ENCODE results near the gene RAD9A. TPM values are rescaled to one million over a fixed set of nuclear protein-coding genes. Genes with fewer than 3 reads are reported as not detected.

RAD9A gene
- total and polyA plus RNA-seq, 9 of the 15 experiments (the other 6 are each of a cell fraction or from before 2014, with no cell fraction given), result 1.4 to 41.2 (median 16.1) TPM

DNA sequence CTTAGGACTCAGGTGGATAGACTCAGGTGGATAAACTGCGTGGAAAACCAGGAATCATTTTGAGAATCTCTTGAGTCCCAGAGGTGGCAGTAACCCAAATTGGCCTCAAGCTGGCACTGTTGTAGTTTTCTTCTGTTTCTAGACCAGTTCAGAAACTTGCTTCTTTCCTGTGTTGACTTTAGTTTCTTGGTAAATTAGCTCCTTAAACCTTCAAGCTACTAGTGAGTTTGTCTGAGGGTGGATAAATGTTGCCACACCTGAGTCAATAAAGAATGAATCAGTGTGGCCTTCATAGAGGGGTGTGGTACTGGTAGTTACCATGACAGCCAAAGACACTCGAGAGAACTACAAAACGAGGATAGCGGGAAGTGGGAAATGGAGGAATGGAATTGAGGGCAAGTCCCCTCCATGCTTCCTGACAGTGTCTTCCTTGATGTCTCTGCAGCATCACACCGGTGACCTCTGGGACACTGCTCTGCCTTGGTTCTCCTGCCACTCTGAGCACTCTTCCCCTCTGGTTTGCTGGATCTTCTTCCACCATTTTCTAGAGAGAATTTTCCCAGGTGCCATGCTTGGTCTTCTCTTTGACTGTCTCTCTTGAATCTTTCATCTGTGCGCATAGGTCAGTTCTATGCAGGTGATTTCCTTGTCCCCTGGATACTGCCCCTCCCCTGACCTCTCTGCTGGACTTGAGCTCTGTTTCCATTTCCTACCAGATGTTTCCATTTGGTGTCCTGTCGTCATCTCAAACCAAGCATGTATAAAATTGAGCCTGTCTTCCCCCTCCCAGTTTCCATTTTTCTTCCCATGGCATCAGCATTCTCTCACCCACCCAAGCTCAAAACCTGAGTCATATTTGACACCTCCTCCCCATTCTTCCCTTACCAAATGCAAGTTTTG, 45.6 kb upstream of the RAD9A start (continued):
- TF ChIP-seq, protein P1, sequence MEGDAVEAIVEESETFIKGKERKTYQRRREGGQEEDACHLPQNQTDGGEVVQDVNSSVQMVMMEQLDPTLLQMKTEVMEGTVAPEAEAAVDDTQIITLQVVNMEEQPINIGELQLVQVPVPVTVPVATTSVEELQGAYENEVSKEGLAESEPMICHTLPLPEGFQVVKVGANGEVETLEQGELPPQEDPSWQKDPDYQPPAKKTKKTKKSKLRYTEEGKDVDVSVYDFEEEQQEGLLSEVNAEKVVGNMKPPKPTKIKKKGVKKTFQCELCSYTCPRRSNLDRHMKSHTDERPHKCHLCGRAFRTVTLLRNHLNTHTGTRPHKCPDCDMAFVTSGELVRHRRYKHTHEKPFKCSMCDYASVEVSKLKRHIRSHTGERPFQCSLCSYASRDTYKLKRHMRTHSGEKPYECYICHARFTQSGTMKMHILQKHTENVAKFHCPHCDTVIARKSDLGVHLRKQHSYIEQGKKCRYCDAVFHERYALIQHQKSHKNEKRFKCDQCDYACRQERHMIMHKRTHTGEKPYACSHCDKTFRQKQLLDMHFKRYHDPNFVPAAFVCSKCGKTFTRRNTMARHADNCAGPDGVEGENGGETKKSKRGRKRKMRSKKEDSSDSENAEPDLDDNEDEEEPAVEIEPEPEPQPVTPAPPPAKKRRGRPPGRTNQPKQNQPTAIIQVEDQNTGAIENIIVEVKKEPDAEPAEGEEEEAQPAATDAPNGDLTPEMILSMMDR (IDR thresholded peaks at IDR 0.05 in 2 of 3, conservative IDR thresholded peaks at IDR 0.05 in 1 of 3; ENCODE audit: insufficient read depth in 2 of 3, low read depth in 1 of 3, low read length in 3 of 3), result peak; percentile 61 to 83 (median 81)

DNA sequence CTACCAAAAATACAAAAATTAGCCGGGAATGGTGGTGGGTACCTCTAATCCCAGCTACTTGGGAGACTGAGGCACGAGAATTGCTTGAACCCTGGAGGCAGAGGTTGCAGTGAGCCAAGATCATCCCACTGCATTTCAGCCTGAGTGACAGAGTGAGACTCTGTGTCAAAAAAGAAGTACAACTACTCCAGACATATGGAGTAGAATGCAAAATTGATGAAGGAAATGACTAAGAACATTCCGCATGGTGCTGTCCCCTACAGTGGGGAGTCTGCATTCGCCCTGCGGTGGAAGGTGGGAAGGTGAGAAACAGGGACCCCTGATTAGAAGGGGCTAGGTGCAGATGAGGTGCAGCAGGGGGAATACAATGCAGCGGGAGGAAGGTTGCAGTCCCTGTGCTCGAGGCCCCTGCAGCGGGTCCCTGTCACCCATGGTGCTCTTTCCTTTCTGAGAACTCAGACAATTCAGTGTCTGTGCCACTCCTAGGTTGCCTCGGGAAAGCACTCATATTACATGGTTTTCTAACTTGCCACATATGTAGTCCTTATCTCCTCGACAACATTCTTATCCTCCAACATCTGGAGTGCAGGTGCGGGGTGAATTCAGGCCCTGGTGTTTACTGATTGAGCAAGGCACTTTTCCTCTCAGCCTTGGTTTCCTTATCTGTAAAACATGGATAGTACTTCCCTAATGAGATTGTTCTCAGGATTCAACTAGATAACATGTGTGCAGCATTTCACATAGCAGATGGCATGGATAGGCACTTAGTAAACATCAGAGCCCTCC, 43.6 kb upstream of the RAD9A start:
- Histone ChIP-seq H2AFZ (ENCODE audit: low read depth, low read length) (no peak overlapping the region), H3K79me2 (ENCODE audit: control insufficient read depth, insufficient read depth, low read length) (peaks cover 8% of the 10 kb centered on the region), H3K9me3 (replicated peaks; ENCODE audit: control insufficient read depth, insufficient read depth, low read depth, low read length) (no peaks in the 10 kb centered on the region), H3K36me3 (ENCODE audit: control insufficient read depth, insufficient read depth, low read length) (peaks cover 4% of the 10 kb centered on the region; the same call in 1 of the 3 replicates), H3K27ac (ENCODE audit: extremely low read depth, low read depth, low read length) (no peak overlapping the region), H3K9ac (ENCODE audit: insufficient read depth in 1 of 2, low read depth in 2 of 2, low read length in 2 of 2) (peak overlapping the region; percentile 6 to 66; a peak in 2 of 4 replicates), H4K20me1 (replicated peaks; ENCODE audit: control insufficient read depth, insufficient read depth, low read length) (no peaks in the 10 kb centered on the region; the same call in 1 of the 2 replicates), H3K4me1 (replicated peaks in 1 of 2; ENCODE audit: control insufficient read depth in 2 of 2, insufficient read depth in 2 of 2, low read length in 2 of 2) (peaks cover 29 to 39% of the 10 kb centered on the region in 2 experiments; a peak in 4 of 5 replicates), H3K4me3 (no peak overlapping the region), H3K4me2 (ENCODE audit: insufficient read depth, low read length) (peak overlapping the region; percentile 61), H3K9me1 (ENCODE audit: control insufficient read depth, insufficient read depth, low read length) (no peaks in the 10 kb centered on the region), H3K27me3 (ENCODE audit: control insufficient read depth in 2 of 2, insufficient read depth in 2 of 2, low read length in 2 of 2) (no peaks in the 10 kb centered on the region)
- POLR2A ChIA-PET, result interaction anchor here (0.6 kb wide), 1 partner anchor 9 kb away, joined by 3 read pairs; no protein-coding TSS in a partner anchor
- 16% methylated on average over 11 of the region's 11 CpGs for WGBS (ENCODE audit: insufficient coverage, low coverage, missing lambda C conversion rate)
- ATAC-seq (peak; percentile 14), DNase-seq (ENCODE audit: extremely low read depth in 1 of 4, low spot score in 3 of 4) (peak; percentile 40 to 81 (median 53)), FAIRE-seq (peak; percentile 75)
- intact Hi-C loops (cut with micrococcal nuclease), result no loop called here
- CTCF ChIA-PET (ENCODE audit: low intra/inter-chr PET ratio), result interaction anchor here (0.6 kb wide), 1 partner anchor 59 kb away, joined by 3 read pairs; no protein-coding TSS in a partner anchor
- no TSS peak for BruUV-seq (replicated peaks)
- in situ Hi-C loops (cut with MboI), result no loop called here
- TF ChIP-seq ETV1 (tag; conservative IDR thresholded peaks at IDR 0.05; ENCODE audit: low read depth) (peak; percentile 36; the same call in 1 of the 2 replicates), RCOR1 (IDR thresholded peaks at IDR 0.05; ENCODE audit: borderline replicate concordance in 1 of 2, low read depth in 2 of 2, low read length in 2 of 2) (peak; percentile 79 to 96; a peak in 3 of 4 replicates), NCOR1 (IDR thresholded peaks at IDR 0.05) (peak; percentile 96), DMBX1 (CRISPR knock-in tag; IDR thresholded peaks at IDR 0.05; ENCODE audit: borderline replicate concordance) (peak; percentile 95), ARNT (IDR thresholded peaks at IDR 0.05) (peak in 1 of 2 experiments; percentile 72; a peak in 2 of 4 replicates), CXXC5 (CRISPR knock-in tag; IDR thresholded peaks at IDR 0.05) (peak; percentile 84), MAZ (CRISPR knock-in tag; conservative IDR thresholded peaks at IDR 0.05 in 1 of 2, IDR thresholded peaks at IDR 0.05 in 1 of 2) (0 out of 4 replicates have a peak, but pooled peaks of 1 of the 2 experiments have one; percentile 59), STAG1 (CRISPR knock-in tag; IDR thresholded peaks at IDR 0.05; ENCODE audit: borderline replicate concordance) (no peak), MECOM (CRISPR knock-in tag; IDR thresholded peaks at IDR 0.05) (0 out of 2 replicates have a peak, but pooled peaks have one; percentile 42), PTTG1 (tag; IDR thresholded peaks at IDR 0.05; ENCODE audit: low read depth) (0 out of 2 replicates have a peak, but pooled peaks have one; percentile 36)
- TF ChIP-seq, protein P2, sequence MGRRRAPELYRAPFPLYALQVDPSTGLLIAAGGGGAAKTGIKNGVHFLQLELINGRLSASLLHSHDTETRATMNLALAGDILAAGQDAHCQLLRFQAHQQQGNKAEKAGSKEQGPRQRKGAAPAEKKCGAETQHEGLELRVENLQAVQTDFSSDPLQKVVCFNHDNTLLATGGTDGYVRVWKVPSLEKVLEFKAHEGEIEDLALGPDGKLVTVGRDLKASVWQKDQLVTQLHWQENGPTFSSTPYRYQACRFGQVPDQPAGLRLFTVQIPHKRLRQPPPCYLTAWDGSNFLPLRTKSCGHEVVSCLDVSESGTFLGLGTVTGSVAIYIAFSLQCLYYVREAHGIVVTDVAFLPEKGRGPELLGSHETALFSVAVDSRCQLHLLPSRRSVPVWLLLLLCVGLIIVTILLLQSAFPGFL (CRISPR knock-in tag; IDR thresholded peaks at IDR 0.05), result no peak
